Adipocyte (in vitro differentiated cells): ENCODE results near the gene ANKRD9.

ENCODE experiments used
- DNase-seq: peaks from one replicate; pipeline ENCODE4 v3.0.0-alpha.2; 2015; ENCODE audit warnings: low read depth
- H3K27me3 ChIP-seq: replicated peaks from 2 replicates; pipeline ENCODE4 v1.7.0; 2013; ENCODE audit warnings: mild to moderate bottlenecking, low read length, moderate library complexity; ENCODE audit not compliant: control insufficient read depth, insufficient read depth
- H3K36me3 ChIP-seq: 2 replicates; pipeline ENCODE4 v1.7.0; 2013; ENCODE audit warnings: low read length, mild to moderate bottlenecking, moderate library complexity; ENCODE audit not compliant: control insufficient read depth, insufficient read depth, severe bottlenecking
- H3K4me1 ChIP-seq: 2 replicates; pipeline ENCODE4 v1.7.0; 2013; ENCODE audit warnings: mild to moderate bottlenecking, low read length, moderate library complexity; ENCODE audit not compliant: control insufficient read depth, insufficient read depth
- H3K4me3 ChIP-seq: 2 replicates; pipeline ENCODE4 v1.7.0; 2013; ENCODE audit warnings: mild to moderate bottlenecking, low read length, moderate library complexity
- H3K9ac ChIP-seq: 2 replicates; pipeline ENCODE4 v1.7.0; 2013; ENCODE audit warnings: mild to moderate bottlenecking, low read length, moderate library complexity
- H3K9me3 ChIP-seq: 2 replicates; pipeline ENCODE4 v1.7.0; 2013; ENCODE audit warnings: mild to moderate bottlenecking, low read length, moderate library complexity; ENCODE audit not compliant: control insufficient read depth

The ANKRD9 gene

GRCh38 chr14:102507857-102508312 is 1.7 kb downstream of the ANKRD9 start:
- Histone ChIP-seq H3K9me3 (no peaks in the 10 kb centered on the region), H3K9ac (no peak overlapping the region), H3K27me3 (no peaks in the 10 kb centered on the region), H3K36me3 (peaks cover 6% of the 10 kb centered on the region), H3K4me1 (peaks cover 24% of the 10 kb centered on the region), H3K4me3 (peak overlapping the region; percentile 85)
- DNase-seq: no peak

GRCh38 chr14:102507081-102507856 is 2.3 kb downstream of the ANKRD9 start:
- no peak overlapping the region for H3K4me3 ChIP-seq
- no peak overlapping the region for H3K9ac ChIP-seq

GRCh38 chr14:102506626-102506925 is 3.0 kb downstream of the ANKRD9 start:
- Histone ChIP-seq H3K9me3 (no peaks in the 10 kb centered on the region), H3K4me1 (peaks cover 16% of the 10 kb centered on the region), H3K4me3 (no peak overlapping the region), H3K9ac (no peak overlapping the region), H3K27me3 (no peaks in the 10 kb centered on the region), H3K36me3 (peaks cover 6% of the 10 kb centered on the region)
- DNase-seq: no peak

More at GRCh38 chr14:102507081-102507856, 2.3 kb downstream of the ANKRD9 start:
- no peaks in the 10 kb centered on the region for H3K9me3 ChIP-seq
- no peak for DNase-seq
- peaks cover 20% of the 10 kb centered on the region for H3K4me1 ChIP-seq
- H3K27me3 ChIP-seq: no peaks in the 10 kb centered on the region
- H3K36me3 ChIP-seq: peaks cover 6% of the 10 kb centered on the region

- Histone ChIP-seq H3K4me3 (no peak overlapping the region), H3K36me3 (peaks cover 6% of the 10 kb centered on the region)
Observed at GRCh38 chr14:102505775-102506625, 3.6 kb downstream of the ANKRD9 start.

GRCh38 chr14:102505000-102505619 is 4.5 kb downstream of the ANKRD9 start:
- Histone ChIP-seq H3K36me3 (peaks cover 6% of the 10 kb centered on the region), H3K27me3 (no peaks in the 10 kb centered on the region), H3K9me3 (no peaks in the 10 kb centered on the region), H3K4me3 (no peak overlapping the region), H3K9ac (no peak overlapping the region), H3K4me1 (peaks cover 9% of the 10 kb centered on the region)
- no peak for DNase-seq

More at GRCh38 chr14:102505775-102506625, 3.6 kb downstream of the ANKRD9 start:
- no peaks in the 10 kb centered on the region for H3K27me3 ChIP-seq
- no peaks in the 10 kb centered on the region for H3K9me3 ChIP-seq
- no peak for DNase-seq
- peaks cover 10% of the 10 kb centered on the region for H3K4me1 ChIP-seq
- no peak overlapping the region for H3K9ac ChIP-seq

DNA sequence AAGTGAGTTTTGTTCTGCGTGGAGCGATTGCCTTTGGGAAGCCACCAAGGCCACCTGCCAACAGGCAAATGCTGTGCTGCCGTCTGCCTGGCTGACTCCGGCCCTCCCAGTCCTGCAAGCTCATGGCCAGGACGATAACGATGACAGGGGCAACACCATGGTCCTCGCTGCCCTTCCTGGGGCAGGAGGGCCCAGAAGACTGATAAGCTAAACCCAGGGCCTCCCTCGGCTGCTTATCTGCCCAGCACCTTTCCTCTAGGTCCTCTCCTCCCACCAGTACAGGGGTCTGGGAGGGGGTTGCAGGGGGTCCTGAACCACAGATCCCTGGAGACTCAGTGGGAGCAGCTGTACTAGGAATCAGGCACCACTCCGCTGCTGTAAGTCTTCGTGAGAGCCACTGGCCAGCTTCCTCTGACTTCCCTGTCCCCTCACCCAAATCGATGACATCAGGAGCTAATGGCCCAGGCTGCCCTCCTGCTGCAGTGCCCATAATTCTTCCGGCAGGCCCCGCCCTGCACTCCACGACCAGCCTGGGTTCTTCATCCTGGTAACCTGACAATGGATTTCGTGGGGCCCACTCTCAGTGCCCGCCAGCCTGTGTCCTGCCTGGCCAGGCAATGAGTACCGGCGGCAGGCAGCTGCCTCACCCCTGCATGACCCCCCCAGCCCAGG is 5.1 kb downstream of the ANKRD9 start:
- Histone ChIP-seq H3K4me3 (no peak overlapping the region), H3K4me1 (peaks cover 9% of the 10 kb centered on the region), H3K27me3 (no peaks in the 10 kb centered on the region), H3K9ac (no peak overlapping the region), H3K9me3 (no peaks in the 10 kb centered on the region), H3K36me3 (peaks cover 6% of the 10 kb centered on the region)
- DNase-seq: no peak

GRCh38 chr14:102503641-102504327 is 5.8 kb downstream of the ANKRD9 start:
- peaks cover 9% of the 10 kb centered on the region for H3K36me3 ChIP-seq
- no peak for DNase-seq
- no peak overlapping the region for H3K9ac ChIP-seq
- H3K4me1 ChIP-seq: peaks cover 9% of the 10 kb centered on the region
- no peaks in the 10 kb centered on the region for H3K27me3 ChIP-seq
- H3K4me3 ChIP-seq: no peak overlapping the region
- H3K9me3 ChIP-seq: no peaks in the 10 kb centered on the region

- Histone ChIP-seq H3K4me3 (no peak overlapping the region), H3K4me1 (peaks cover 9% of the 10 kb centered on the region), H3K36me3 (peaks cover 21% of the 10 kb centered on the region), H3K9ac (no peak overlapping the region), H3K9me3 (no peaks in the 10 kb centered on the region), H3K27me3 (no peaks in the 10 kb centered on the region)
- no peak for DNase-seq
Observed at GRCh38 chr14:102502571-102502970, 7.0 kb downstream of the ANKRD9 start.

DNA sequence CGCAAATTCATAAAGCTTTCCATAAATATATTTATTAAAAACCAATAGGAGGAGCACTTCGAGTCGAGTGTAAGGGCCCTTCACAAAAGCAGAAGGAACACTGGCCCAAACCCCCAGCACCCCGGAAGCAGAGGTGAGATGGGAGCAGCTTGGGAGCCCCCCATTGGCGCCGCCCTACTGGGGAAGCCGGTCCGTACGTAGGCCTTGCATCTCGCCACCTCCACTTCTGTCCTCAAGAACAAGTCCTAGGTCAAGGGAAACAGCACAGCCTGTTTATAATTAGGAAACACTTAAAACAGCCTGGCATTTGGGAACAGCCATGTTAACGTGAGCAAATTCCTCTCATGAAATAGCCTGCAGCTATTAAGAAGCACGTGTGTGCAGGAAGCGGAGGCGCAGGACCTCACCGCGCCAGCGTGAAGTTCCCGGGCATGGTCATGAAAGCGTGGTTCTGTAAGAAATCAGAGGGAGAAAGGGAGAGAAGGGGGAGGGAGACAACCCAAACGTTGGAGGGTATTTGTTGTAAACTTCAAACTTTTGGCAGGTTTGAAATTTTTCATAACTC is 7.7 kb downstream of the ANKRD9 start:
- no peak overlapping the region for H3K9ac ChIP-seq
- no peaks in the 10 kb centered on the region for H3K9me3 ChIP-seq
- H3K4me3 ChIP-seq: no peak overlapping the region
- peaks cover 9% of the 10 kb centered on the region for H3K4me1 ChIP-seq
- no peak for DNase-seq
- H3K27me3 ChIP-seq: no peaks in the 10 kb centered on the region
- peaks cover 25% of the 10 kb centered on the region for H3K36me3 ChIP-seq

DNA sequence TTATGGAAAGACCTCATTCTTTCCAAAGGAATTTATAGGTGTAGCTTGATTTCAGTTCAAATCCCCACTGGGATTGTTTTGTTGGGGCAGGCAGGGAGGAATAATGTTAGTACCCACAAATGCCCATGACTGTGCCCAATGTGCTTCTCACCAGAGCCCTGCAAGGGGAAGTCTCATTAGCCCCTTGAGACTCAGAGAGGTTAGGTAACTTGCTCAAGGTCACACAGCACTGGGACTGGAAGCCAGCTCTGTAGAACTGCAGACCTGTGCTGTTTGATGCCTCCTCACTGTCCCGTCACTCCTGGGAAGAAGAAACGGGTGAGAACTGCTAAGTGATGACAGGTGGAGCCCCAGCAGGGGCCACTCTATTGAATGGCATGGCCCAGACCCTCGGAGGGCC is 8.9 kb downstream of the ANKRD9 start:
- no peak overlapping the region for H3K9ac ChIP-seq
- H3K4me1 ChIP-seq: peaks cover 9% of the 10 kb centered on the region
- H3K4me3 ChIP-seq: no peak overlapping the region
- peaks cover 19% of the 10 kb centered on the region for H3K36me3 ChIP-seq
- DNase-seq: no peak
- no peaks in the 10 kb centered on the region for H3K9me3 ChIP-seq
- H3K27me3 ChIP-seq: no peaks in the 10 kb centered on the region
